NK-92 (cell line): ENCODE results near the gene PADI1.

Source experiments
- DNase-seq: peaks from one replicate; lab custom pipeline; 2025; ENCODE audit not compliant: unreplicated experiment; lab: John Stamatoyannopoulos, UW

The PADI1 gene

GRCh38 chr1:17214876-17215544 lies 10.1 kb downstream of the PADI1 start:
- DNase-seq, result no peak

DNA sequence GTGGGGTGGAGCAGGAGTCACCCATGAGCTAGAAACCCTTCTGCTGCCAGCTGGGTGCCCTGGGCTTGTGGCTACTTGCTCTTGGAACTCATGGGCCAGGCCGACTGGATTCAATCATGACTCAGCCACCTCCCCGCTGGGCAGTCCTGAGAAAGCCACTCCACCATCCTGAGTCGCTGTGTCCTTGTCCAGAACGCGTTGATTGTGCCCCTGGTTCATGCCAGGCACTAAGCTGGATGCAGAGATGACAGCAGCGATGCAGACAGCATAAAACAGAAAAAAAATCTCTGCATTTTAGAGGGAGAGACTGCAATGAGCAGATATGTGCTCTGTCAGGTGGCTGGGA lies 10.6 kb downstream of the PADI1 start:
- no peak for DNase-seq

DNA sequence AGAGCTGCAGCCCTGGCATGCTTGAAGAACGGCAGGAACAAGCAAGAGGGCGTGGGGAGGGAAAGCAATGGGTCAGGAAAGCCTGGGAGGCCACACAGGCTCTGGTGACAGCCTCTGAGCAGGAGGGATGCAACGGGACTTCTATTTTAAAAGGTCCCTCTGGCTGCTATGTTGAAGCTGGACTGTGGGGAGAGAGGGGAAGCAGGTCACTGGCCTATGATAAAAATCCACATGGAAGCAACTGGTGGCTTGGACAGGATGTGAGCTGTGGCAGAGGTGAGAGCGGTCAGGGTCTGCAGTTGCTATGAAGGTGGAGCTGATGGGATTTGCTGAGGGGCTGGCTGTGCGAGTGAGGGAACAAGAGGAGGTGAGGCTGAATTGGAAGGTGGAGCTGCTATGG lies 11.2 kb downstream of the PADI1 start:
- no peak for DNase-seq

- no peak for DNase-seq
These were observed 12.7 kb downstream of the PADI1 start for GRCh38 chr1:17217607-17218006.

DNA sequence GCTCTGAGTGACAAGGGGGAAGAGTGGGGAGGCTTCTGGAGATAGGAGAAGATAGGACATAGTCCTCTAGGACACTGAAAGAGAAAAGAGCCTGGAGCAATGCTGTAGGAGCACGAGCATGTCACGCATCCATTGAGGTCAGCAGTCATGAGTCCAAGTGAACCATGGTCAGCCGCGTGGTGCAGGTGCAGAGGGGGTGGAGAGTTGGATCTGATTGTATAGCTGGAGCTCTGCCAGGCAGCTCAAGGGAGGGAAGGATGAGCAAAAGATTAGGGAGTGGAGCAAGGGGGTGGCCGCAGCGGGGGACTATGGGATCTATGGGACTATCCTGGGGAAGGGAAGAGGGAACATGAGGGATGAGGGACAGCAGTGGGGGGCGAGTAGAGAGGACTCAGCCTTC lies 14.0 kb downstream of the PADI1 start:
- DNase-seq, result no peak

GRCh38 chr1:17220287-17220686 lies 15.4 kb downstream of the PADI1 start:
- no peak for DNase-seq

- DNase-seq, result no peak
These were observed 17.6 kb downstream of the PADI1 start for GRCh38 chr1:17222557-17222956.

GRCh38 chr1:17224434-17224833 lies 19.5 kb downstream of the PADI1 start:
- DNase-seq, result no peak

DNA sequence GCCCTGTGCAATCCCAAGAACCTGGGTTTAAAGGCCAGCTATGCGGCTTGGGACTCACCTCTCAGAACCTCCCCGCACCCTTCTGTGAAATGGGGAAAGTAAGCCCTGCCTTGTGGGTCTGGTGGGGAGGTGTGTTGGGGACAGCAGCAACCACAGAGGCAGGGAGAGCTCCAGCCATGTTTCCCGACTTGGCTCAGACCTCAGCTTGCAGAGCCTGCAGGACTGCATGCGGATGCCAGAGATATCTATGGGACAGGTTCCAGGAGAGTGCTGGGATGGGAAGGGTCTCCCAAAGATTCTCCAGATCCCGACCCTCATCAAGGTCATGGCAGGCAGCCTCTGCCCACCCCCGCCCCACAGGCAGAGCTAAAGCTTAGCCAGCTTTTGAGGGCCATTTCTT lies 20.2 kb downstream of the PADI1 start:
- no peak for DNase-seq

- DNase-seq, result no peak
These were observed 22.5 kb downstream of the PADI1 start for GRCh38 chr1:17227358-17227915.

- no peak for DNase-seq
These were observed 23.7 kb downstream of the PADI1 start for GRCh38 chr1:17228619-17229018.

DNA sequence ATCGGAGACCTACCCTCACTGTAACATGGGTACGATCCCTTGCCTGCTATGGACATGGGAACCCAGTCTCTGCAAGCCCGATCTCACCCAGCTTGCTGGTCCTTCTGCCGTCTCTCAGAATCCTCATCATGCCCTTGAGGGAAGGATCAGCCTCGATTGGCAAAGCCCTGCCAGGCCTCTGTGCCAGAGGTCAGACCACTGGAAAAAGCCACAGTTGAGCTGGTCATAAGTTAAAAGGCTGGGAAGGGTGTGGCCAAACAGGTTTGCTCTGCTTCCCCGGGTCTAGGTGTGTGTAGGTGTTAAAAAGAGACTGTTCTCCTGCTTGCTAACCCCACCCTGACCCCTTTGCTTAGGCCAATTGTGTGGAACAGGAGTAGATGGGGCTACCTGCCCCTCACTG lies 24.5 kb downstream of the PADI1 start:
- no peak for DNase-seq

DNA sequence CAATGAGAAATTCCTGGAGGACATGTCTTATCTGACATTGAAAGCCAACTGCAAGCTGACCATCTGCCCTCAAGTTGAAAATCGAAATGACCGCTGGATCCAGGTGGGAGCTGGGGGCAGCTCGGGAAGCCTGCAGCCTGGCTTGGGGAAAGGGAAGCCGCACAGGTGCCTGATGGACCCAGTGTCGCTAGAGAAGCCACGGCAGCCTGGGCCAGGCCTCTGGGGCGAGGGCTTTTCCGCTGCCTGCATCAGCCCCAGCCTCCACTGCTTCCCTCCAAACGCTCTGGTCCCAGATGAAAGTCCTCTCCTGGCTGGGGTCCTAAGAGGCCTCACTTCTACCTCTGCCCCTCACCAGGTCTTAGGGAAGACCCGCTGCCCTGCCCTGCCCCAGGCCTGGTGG lies 25.2 kb downstream of the PADI1 start:
- no peak for DNase-seq

DNA sequence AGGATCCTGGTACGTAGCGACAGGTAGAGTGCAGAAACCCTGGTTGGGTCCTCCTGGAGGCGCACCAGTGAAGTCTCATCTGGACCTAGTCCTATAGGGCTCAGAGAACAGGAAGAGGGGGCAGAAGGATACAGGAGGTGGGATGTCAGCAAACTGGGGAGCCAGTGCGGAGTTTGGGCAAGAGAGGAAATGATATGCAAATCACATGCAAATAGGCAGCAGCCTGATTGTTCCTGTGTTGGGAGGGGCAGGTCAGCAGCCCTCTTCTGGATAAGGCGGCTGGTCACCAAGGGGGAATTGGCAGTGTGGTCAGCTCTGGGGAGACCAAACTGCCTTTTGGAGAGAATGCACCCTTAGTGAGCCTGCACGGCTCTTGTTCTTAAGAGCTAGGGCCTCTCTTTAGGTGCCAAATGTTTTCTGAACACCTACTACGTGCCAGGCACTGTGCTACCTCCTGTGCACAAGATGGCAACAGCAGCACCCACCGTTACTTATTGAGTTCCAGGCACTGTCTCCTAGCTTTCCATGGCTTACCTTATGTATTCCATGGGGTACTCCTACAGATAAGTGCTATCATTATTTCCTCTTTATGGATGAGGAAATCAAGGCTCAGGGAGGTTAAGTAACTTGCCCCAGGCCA lies 25.9 kb downstream of the PADI1 start:
- DNase-seq, result no peak

- DNase-seq, result no peak
These were observed 28.1 kb downstream of the PADI1 start for GRCh38 chr1:17232759-17233661.

GRCh38 chr1:17233675-17234320 lies 28.9 kb downstream of the PADI1 start:
- no peak for DNase-seq

DNA sequence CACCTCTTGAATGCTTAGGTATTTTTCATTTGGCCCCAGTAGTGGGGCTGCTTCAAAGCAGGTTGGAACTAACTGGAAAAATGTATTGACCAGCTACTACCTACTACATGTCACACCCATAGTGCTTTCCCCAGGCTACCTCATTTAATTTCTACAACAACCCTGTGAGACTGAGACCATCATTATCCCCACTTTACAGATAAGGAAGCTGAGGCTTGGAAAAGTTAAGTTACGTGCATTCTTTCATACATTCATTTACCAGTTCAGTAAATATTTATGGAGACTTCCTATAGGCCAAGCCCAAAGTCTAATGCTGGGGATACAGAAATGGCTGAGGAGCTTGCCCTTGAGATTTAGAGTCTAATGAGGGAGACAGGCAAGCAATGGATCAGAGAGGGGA lies 29.5 kb downstream of the PADI1 start:
- no peak for DNase-seq

DNA sequence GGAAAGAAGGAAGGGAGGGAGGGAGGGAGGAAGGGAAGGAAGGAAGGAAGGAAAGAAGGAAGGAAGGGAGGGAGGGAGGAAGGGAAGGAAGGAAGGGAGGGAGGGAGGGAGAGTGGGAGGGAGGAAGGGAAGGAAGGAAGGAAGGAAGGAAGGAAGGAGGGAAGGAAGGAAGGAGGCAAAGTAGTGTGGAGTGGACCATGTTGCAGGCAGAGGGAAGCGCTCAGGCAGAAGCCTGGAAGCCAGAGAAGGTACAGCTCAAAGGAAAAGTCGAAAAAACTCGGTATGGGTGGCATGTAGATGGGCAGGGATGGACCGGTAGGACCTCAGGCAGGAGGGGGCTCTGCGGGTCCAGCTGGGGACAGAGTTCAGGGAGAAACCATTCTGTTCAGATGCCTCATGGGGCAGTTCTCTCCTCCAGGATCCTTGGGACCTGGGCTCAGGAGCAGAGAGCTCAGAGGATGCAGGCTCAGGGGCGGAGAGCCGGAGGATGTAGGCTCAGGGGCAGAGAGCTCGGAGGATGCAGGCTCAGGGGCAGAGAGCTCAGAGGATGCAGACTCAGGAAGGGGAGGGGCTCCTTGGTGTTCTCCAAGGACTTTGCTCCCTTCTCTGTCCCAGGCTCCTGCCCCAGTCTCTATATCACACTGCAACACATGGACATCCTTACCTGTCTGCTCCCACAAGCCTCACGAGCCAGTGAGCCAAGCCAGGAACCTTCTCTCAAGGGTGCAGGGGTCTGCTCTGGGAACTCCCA lies 30.4 kb downstream of the PADI1 start:
- DNase-seq, result no peak

DNA sequence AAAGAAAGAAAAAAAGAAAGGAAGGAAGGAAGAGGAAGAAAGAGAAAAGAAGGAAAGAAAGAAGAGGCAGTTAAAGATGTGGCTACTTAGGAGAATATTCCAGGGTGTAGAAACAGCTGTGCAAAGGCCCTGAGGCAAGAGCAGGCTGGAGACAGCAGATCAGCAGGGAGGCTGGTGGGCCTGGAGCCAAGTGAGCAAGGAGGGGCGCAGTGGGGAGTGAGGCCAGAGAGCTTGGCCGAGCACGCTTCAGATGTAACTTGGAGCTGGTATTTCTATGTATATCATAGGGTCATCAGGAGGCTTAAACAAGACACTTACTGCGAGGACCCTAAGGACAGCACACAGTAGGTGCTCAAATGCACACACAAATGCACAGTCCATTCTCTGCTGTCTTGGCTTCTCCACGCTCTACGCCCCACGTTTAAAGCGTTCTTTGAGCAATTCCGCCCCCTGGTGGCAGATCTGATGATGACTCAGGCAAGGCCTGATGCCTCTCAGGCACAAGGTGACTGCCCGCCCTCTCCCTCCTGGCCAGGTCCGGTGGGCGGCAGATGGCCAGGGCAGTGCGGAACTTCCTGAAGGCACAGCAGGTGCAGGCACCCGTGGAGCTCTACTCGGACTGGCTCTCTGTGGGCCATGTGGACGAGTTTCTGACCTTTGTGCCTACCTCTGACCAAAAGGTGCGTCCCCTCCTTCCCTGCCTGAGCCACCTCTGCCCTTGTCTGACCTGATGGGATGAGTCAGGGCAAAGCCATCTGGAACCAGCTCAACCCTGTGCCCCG lies 32.0 kb downstream of the PADI1 start:
- DNase-seq, result peak; percentile 37

- DNase-seq, result no peak
These were observed 32.6 kb downstream of the PADI1 start for GRCh38 chr1:17237561-17237903.
